Astrocyte (in vitro differentiated cells and primary cell): ENCODE data around the gene NTRK1. TPM values are rescaled to one million over a fixed set of nuclear protein-coding genes. Genes with fewer than 3 reads are reported as not detected.

Experiments
- DNase-seq: peaks from one replicate; pipeline ENCODE4 v3.0.0-alpha.2; 2010; ENCODE audit warnings: low read depth
- FAIRE-seq: peaks from 2 replicates; lab custom pipeline; 2011; peaks lifted over from hg19 to GRCh38; lab: Jason Lieb, UNC
- H2AFZ ChIP-seq: 2 replicates; pipeline ENCODE4 v1.6.0; 2012; ENCODE audit warnings: low read depth, low read length, inconsistent platforms
- H3K27ac ChIP-seq: 2 replicates; pipeline ENCODE4 v1.5.1; 2011; ENCODE audit warnings: low read depth, low read length, inconsistent platforms
- H3K27me3 ChIP-seq: 2 replicates; pipeline ENCODE4 v1.6.0; 2011; ENCODE audit warnings: low read length, inconsistent platforms; ENCODE audit not compliant: insufficient read depth
- H3K36me3 ChIP-seq: 2 replicates; pipeline ENCODE4 v1.5.1; 2011; ENCODE audit warnings: low read length, inconsistent platforms; ENCODE audit not compliant: insufficient read depth
- H3K4me1 ChIP-seq: 2 replicates; pipeline ENCODE4 v1.5.1; 2011; ENCODE audit warnings: low read length, inconsistent platforms; ENCODE audit not compliant: insufficient read depth
- H3K4me2 ChIP-seq: 2 replicates; pipeline ENCODE4 v1.6.0; 2012; ENCODE audit warnings: low read length, inconsistent platforms
- H3K4me3 ChIP-seq: 2 replicates; pipeline ENCODE4 v1.5.1; 2011; ENCODE audit warnings: low read depth, mild to moderate bottlenecking, low read length, inconsistent platforms; ENCODE audit not compliant: insufficient read depth
- H3K79me2 ChIP-seq: 2 replicates; pipeline ENCODE4 v1.6.0; 2012; ENCODE audit warnings: mild to moderate bottlenecking, low read length, inconsistent platforms; ENCODE audit not compliant: insufficient read depth
- H3K9ac ChIP-seq: 2 replicates; pipeline ENCODE4 v1.6.0; 2012; ENCODE audit warnings: mild to moderate bottlenecking, low read length, inconsistent platforms
- H3K9me3 ChIP-seq: 2 replicates; pipeline ENCODE4 v1.5.1; 2012; ENCODE audit warnings: low read depth, mild to moderate bottlenecking, low read length, inconsistent platforms; ENCODE audit not compliant: insufficient read depth
- H4K20me1 ChIP-seq: 2 replicates; pipeline ENCODE4 v1.6.0; 2012; ENCODE audit warnings: low read length, inconsistent platforms; ENCODE audit not compliant: insufficient read depth
- H3K27ac Mint-ChIP-seq: one replicate; pipeline ENCODE4 v1.8.0; 2021; ENCODE audit warnings: mild to moderate bottlenecking, mixed read lengths; ENCODE audit not compliant: unreplicated experiment
- H3K27me3 Mint-ChIP-seq: one replicate; pipeline ENCODE4 v1.8.0; 2021; ENCODE audit warnings: low read depth, mixed read lengths; ENCODE audit not compliant: unreplicated experiment
- H3K36me3 Mint-ChIP-seq: one replicate; pipeline ENCODE4 v1.8.0; 2021; ENCODE audit warnings: low read depth, mixed read lengths; ENCODE audit not compliant: unreplicated experiment
- H3K4me1 Mint-ChIP-seq: one replicate; pipeline ENCODE4 v1.8.0; 2021; ENCODE audit warnings: low read depth, mixed read lengths; ENCODE audit not compliant: unreplicated experiment
- H3K4me3 Mint-ChIP-seq: one replicate; pipeline ENCODE4 v1.8.0; 2021; ENCODE audit warnings: mild to moderate bottlenecking, moderate library complexity, mixed read lengths; ENCODE audit not compliant: unreplicated experiment
- H3K9me3 Mint-ChIP-seq: one replicate; pipeline ENCODE4 v1.8.0; 2021; ENCODE audit warnings: mild to moderate bottlenecking, mixed read lengths; ENCODE audit not compliant: unreplicated experiment
- EZH2 ChIP-seq: IDR thresholded peaks from 2 replicates; pipeline ENCODE4 v1.6.1; 2012; ENCODE audit warnings: mild to moderate bottlenecking, low read length, inconsistent platforms; ENCODE audit not compliant: insufficient read depth
- total RNA-seq: library from RNA; stranded (reverse); gene quantifications from 2 replicates; pipeline ENCODE4 v1.2.1, GENCODE V29; 2021
- TF ChIP-seq, protein P1 (sequence below): IDR thresholded peaks from 2 replicates; pipeline ENCODE4 v1.5.1; 2011; ENCODE audit warnings: low read depth, mild to moderate bottlenecking, inconsistent platforms, low read length, moderate library complexity; ENCODE audit not compliant: insufficient read depth

NTRK1 gene
- total RNA-seq, 1 donor from 2014 or later, result 0.27 TPM

DNA sequence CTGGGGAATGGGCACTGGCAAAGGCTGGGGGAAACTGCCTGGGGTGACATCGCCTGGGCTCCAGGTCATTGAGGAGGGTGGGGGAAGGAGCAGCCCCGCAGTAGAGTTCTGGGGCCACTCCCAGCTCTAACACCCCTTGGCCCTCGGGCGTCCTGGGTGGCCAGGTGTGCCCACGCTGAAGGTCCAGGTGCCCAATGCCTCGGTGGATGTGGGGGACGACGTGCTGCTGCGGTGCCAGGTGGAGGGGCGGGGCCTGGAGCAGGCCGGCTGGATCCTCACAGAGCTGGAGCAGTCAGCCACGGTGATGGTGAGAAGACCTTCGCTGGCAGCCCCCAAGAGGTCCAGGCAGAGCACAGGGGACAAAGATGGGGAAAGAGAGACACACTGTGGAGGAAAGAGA is 7.7 kb downstream of the NTRK1 start:
- FAIRE-seq, result no peak
- H3K27me3 Mint-ChIP-seq, result peaks cover 43% of the 10 kb centered on the region

DNA sequence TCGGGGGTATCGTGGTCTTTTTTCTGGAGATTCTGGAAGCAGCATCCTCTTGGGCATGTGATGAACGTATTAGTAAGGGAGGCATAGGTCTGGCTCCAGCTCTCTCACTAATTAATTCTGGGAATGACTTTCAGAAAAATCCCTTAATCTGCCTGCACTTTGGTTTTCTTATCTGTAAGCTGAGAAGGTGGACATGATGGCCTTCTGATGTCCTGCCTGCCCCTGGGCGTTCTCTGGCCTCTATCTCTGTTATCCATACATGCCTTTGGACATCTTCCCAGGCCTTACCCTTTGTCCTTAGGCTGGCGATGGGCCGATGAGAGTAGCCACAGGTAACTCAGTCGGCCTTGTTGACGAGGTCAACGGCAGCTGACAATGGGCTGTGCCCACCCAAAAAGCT is 8.8 kb downstream of the NTRK1 start:
- peak overlapping the region; percentile 6 for H3K4me3 Mint-ChIP-seq
- no peak for FAIRE-seq

More for the DNA sequence above, 7.7 kb downstream of the NTRK1 start:
- H3K4me2 ChIP-seq, result no peak overlapping the region
- no peak overlapping the region for H3K9ac ChIP-seq
- H3K27ac ChIP-seq, result no peak overlapping the region
- no peak overlapping the region for H3K4me3 ChIP-seq
- Mint-ChIP-seq H3K9me3 (no peaks in the 10 kb centered on the region), H3K4me1 (peaks cover 11% of the 10 kb centered on the region), H3K27ac (no peak overlapping the region), H3K4me3 (no peak overlapping the region), H3K36me3 (no peaks in the 10 kb centered on the region)
- H3K4me1 ChIP-seq, result peaks cover 14% of the 10 kb centered on the region
- no peak for TF ChIP-seq EZH2
- TF ChIP-seq, protein P1, sequence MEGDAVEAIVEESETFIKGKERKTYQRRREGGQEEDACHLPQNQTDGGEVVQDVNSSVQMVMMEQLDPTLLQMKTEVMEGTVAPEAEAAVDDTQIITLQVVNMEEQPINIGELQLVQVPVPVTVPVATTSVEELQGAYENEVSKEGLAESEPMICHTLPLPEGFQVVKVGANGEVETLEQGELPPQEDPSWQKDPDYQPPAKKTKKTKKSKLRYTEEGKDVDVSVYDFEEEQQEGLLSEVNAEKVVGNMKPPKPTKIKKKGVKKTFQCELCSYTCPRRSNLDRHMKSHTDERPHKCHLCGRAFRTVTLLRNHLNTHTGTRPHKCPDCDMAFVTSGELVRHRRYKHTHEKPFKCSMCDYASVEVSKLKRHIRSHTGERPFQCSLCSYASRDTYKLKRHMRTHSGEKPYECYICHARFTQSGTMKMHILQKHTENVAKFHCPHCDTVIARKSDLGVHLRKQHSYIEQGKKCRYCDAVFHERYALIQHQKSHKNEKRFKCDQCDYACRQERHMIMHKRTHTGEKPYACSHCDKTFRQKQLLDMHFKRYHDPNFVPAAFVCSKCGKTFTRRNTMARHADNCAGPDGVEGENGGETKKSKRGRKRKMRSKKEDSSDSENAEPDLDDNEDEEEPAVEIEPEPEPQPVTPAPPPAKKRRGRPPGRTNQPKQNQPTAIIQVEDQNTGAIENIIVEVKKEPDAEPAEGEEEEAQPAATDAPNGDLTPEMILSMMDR, result no peak
- H4K20me1 ChIP-seq, result no peaks in the 10 kb centered on the region
- H3K27me3 ChIP-seq, result peaks cover 13% of the 10 kb centered on the region
- no peak for DNase-seq
- no peaks in the 10 kb centered on the region for H3K9me3 ChIP-seq
- no peaks in the 10 kb centered on the region for H3K36me3 ChIP-seq
- no peak overlapping the region for H2AFZ ChIP-seq
- H3K79me2 ChIP-seq, result no peaks in the 10 kb centered on the region

DNA sequence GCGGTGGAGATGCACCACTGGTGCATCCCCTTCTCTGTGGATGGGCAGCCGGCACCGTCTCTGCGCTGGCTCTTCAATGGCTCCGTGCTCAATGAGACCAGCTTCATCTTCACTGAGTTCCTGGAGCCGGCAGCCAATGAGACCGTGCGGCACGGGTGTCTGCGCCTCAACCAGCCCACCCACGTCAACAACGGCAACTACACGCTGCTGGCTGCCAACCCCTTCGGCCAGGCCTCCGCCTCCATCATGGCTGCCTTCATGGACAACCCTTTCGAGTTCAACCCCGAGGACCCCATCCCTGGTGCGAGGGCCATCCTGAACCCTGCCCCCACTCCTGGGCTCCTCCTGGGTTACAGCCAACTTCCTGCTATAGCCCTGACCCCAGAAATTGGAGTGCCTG is 13.0 kb downstream of the NTRK1 start:
- TF ChIP-seq, protein P1, result no peak
- TF ChIP-seq EZH2, result no peak
- no peak overlapping the region for H3K4me3 Mint-ChIP-seq

More for the DNA sequence above, 8.8 kb downstream of the NTRK1 start:
- Histone ChIP-seq H3K79me2 (no peaks in the 10 kb centered on the region), H3K4me2 (no peak overlapping the region), H3K4me3 (no peak overlapping the region), H3K9me3 (no peaks in the 10 kb centered on the region), H3K9ac (no peak overlapping the region), H3K27me3 (peaks cover 3% of the 10 kb centered on the region), H4K20me1 (no peaks in the 10 kb centered on the region), H3K36me3 (no peaks in the 10 kb centered on the region), H3K4me1 (peaks cover 14% of the 10 kb centered on the region), H2AFZ (no peak overlapping the region), H3K27ac (no peak overlapping the region)
- Mint-ChIP-seq H3K9me3 (peaks cover 3% of the 10 kb centered on the region), H3K27me3 (peaks cover 39% of the 10 kb centered on the region), H3K27ac (no peak overlapping the region), H3K4me1 (peaks cover 10% of the 10 kb centered on the region), H3K36me3 (no peaks in the 10 kb centered on the region)
- DNase-seq, result no peak
- TF ChIP-seq EZH2, result no peak
- TF ChIP-seq, protein P1, result no peak

More for the DNA sequence above, 13.0 kb downstream of the NTRK1 start:
- no peak overlapping the region for H3K27ac ChIP-seq
- DNase-seq (no peak), FAIRE-seq (no peak)
- H3K4me1 Mint-ChIP-seq, result peaks cover 6% of the 10 kb centered on the region
- no peak overlapping the region for H3K4me2 ChIP-seq
- H3K4me1 ChIP-seq, result peaks cover 14% of the 10 kb centered on the region
- no peaks in the 10 kb centered on the region for H4K20me1 ChIP-seq
- H3K36me3 ChIP-seq, result no peaks in the 10 kb centered on the region
- H3K27me3 Mint-ChIP-seq, result peaks cover 50% of the 10 kb centered on the region
- H3K27ac Mint-ChIP-seq, result no peak overlapping the region
- no peaks in the 10 kb centered on the region for H3K9me3 ChIP-seq
- H3K4me3 ChIP-seq, result no peak overlapping the region
- H3K36me3 Mint-ChIP-seq, result peaks cover 2% of the 10 kb centered on the region
- no peak overlapping the region for H3K9ac ChIP-seq
- peaks cover 28% of the 10 kb centered on the region for H3K27me3 ChIP-seq
- no peaks in the 10 kb centered on the region for H3K79me2 ChIP-seq
- no peak overlapping the region for H2AFZ ChIP-seq
- peaks cover 4% of the 10 kb centered on the region for H3K9me3 Mint-ChIP-seq
